ENCODE data around the gene MSH5.

MSH5 gene

GRCh38 chr6:31775184-31775583, 35.4 kb downstream of the MSH5 start:
- Histone ChIP-seq H3K4me2 (ENCODE audit: low read length) (no peak overlapping the region), H3K4me1 (peaks cover 13% of the 10 kb centered on the region), H3K9ac (no peak overlapping the region), H3K27ac (no peak overlapping the region), H3K36me3 (ENCODE audit: control insufficient read depth, insufficient read depth, low read length) (no peaks in the 10 kb centered on the region), H3K79me2 (peaks cover 2% of the 10 kb centered on the region), H2AFZ (no peak overlapping the region), H3K9me3 (ENCODE audit: control insufficient read depth, low read length) (no peaks in the 10 kb centered on the region), H3K4me3 (ENCODE audit: low read depth, low read length) (no peak overlapping the region), H3K27me3 (ENCODE audit: control insufficient read depth, insufficient read depth, low read length) (no peaks in the 10 kb centered on the region)
- TF ChIP-seq CTCF (IDR thresholded peaks at IDR 0.05): no peak

- H3K9ac ChIP-seq: no peak overlapping the region
- H2AFZ ChIP-seq: no peak overlapping the region
- H3K27me3 ChIP-seq (ENCODE audit: control insufficient read depth, insufficient read depth, low read length): no peaks in the 10 kb centered on the region
- H3K4me3 ChIP-seq (ENCODE audit: low read depth, low read length): no peak overlapping the region
- no peak overlapping the region for H3K4me2 ChIP-seq (ENCODE audit: low read length)
- H3K36me3 ChIP-seq (ENCODE audit: control insufficient read depth, insufficient read depth, low read length): no peaks in the 10 kb centered on the region
- peaks cover 13% of the 10 kb centered on the region for H3K4me1 ChIP-seq
- peaks cover 2% of the 10 kb centered on the region for H3K79me2 ChIP-seq
- no peaks in the 10 kb centered on the region for H3K9me3 ChIP-seq (ENCODE audit: control insufficient read depth, low read length)
- TF ChIP-seq CTCF (IDR thresholded peaks at IDR 0.05): no peak
- no peak overlapping the region for H3K27ac ChIP-seq
These were observed 36.1 kb downstream of the MSH5 start for GRCh38 chr6:31775633-31776484.

GRCh38 chr6:31776485-31776988, 36.7 kb downstream of the MSH5 start:
- peaks cover 13% of the 10 kb centered on the region for H3K4me1 ChIP-seq
- H3K27ac ChIP-seq: no peak overlapping the region
- no peak for TF ChIP-seq CTCF (IDR thresholded peaks at IDR 0.05)
- H3K9me3 ChIP-seq (ENCODE audit: control insufficient read depth, low read length): no peaks in the 10 kb centered on the region
- no peak overlapping the region for H3K4me3 ChIP-seq (ENCODE audit: low read depth, low read length)
- H3K36me3 ChIP-seq (ENCODE audit: control insufficient read depth, insufficient read depth, low read length): no peaks in the 10 kb centered on the region
- no peak overlapping the region for H3K9ac ChIP-seq
- no peak overlapping the region for H3K4me2 ChIP-seq (ENCODE audit: low read length)
- H2AFZ ChIP-seq: peak overlapping the region; percentile 82
- H3K27me3 ChIP-seq (ENCODE audit: control insufficient read depth, insufficient read depth, low read length): no peaks in the 10 kb centered on the region
- H3K79me2 ChIP-seq: peaks cover 2% of the 10 kb centered on the region

GRCh38 chr6:31776989-31777666, 37.3 kb downstream of the MSH5 start, which contains the start of gene VWA7:
Gene VWA7 (minus strand): TSS chr6:31777328. CDS start chr6:31776779, 549 bp downstream.
- TF ChIP-seq CTCF (IDR thresholded peaks at IDR 0.05): no peak
- Histone ChIP-seq H3K27me3 (ENCODE audit: control insufficient read depth, insufficient read depth, low read length) (no peaks in the 10 kb centered on the region), H2AFZ (peak within 1 kb of the TSS; percentile 82), H3K9ac (no peak within 1 kb of the TSS), H3K36me3 (ENCODE audit: control insufficient read depth, insufficient read depth, low read length) (no peaks in the 10 kb centered on the region), H3K27ac (no peak within 1 kb of the TSS), H3K4me2 (ENCODE audit: low read length) (no peak within 1 kb of the TSS), H3K79me2 (peaks cover 2% of the 10 kb centered on the region), H3K9me3 (ENCODE audit: control insufficient read depth, low read length) (no peaks in the 10 kb centered on the region), H3K4me3 (ENCODE audit: low read depth, low read length) (no peak within 1 kb of the TSS), H3K4me1 (peaks cover 13% of the 10 kb centered on the region)
